Activated CD8-positive, alpha-beta memory T cell treated with anti-CD3 and anti-CD28 coated beads, Interleukin-2, amount 50 U/mL, for 48 hours (primary cell): ENCODE data around the gene GPR68.
"Not testable (repeated sequence)": the region's sequence is repeated elsewhere in the genome, so short reads cannot be mapped to it uniquely, and the experiment has no call there.

Experiments
- DNase-seq: peaks from one replicate; pipeline ENCODE4 v3.0.0-alpha.2; 2020

The GPR68 gene

DNA sequence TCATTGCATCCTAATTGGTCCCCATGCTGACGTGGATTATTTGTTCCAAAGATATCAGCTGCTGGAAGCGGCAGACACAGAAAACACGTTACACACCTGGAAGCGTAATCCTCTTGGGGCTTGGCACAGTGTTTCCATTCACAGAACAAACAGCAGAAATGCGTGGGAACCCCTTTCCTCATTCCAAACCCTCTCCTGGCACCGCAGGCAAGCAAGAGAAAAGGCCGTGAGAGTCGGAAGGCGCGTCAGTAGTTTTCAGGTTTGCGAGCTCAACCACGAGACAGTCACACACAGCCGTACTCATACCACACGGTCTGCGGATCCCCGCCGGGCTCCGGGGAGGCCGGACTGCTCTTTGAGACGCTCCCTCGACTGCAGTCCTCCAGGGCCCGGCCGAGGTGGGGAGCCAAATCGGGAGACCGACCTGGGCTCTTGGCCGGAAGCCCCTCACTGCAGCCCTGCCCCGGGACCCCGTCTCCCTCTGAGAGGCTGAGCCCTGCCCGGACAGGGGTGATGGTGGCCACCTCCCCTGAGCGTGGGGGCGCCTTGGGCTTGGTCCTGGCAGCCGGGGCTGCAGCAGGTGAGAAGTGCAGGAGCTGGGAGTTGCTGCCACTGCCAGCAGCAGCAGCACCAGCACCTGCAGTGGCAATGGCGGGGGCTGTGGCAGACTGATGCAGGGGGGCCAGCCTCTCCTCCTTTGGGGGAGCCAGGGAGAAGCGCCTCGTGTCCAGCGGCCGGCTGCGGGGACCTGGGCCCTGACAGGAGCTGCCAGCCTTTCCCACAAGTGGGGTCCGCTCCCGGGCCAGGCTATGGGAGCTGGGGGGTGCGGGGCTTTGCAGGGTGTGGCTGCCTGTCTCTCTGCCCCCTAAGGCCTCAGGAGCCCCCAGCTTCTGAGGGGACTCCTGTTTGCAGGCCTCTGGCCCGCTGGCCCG is 28.1 kb upstream of the GPR68 start:
- DNase-seq, result no peak

DNA sequence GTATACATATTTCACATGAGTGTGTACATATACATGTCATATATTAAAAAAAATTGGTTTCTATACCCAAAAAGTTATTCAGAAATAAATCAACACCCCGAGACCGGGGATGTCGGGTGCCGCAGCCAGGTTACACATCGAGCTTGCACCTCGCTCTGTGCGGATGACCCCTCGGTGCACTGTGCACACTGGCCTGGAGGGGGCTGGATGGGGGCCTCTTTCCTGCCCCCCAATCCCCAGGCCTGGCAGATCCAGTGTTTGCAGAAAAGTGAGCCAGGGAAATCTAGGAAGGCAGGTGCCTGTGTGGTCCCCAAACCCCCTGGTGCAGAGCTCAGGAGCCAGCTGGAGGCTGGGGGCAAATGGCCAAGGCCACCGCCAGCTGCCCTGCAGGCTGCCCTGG is 27.1 kb upstream of the GPR68 start:
- DNase-seq, result no peak

DNA sequence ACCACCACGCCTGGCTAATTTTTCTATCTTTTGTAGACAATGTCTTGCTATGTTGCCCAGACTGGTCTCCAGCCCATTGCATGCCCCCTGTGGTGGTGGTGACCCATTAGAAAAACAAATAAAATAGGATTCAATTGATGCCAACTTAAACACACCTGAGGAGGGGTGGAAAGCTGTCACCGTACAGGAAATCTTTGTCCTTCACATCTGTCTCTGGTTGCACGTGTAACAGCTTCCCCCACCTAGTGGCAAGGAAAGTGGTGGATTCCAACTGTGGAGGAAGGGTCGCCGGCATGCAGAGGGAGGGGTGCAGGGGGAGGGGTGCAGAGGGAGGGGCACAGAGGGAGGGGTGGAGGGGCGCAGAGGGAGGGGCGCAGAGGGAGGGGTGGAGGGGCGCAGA is 26.1 kb upstream of the GPR68 start:
- DNase-seq, result no peak

DNA sequence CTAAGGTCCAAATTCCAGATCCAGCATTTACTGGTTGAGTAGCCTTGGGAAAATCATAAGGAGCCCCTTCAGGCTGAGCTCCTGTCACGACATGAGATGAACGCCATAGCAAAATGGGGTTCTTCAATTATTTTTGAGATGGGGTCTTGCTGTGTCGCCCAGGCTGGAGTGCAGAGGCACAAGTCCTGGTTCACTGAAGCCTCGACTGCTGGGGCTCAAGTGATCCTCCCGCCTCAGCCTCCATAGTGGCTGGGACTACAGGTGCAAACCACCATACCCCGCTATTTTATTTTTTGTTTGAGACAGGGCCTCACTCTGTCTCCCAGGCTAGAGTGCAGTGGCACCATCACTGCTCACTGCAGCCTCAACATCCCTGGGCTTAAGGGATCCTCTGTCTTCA is 25.7 kb upstream of the GPR68 start:
- DNase-seq, result no peak

DNA sequence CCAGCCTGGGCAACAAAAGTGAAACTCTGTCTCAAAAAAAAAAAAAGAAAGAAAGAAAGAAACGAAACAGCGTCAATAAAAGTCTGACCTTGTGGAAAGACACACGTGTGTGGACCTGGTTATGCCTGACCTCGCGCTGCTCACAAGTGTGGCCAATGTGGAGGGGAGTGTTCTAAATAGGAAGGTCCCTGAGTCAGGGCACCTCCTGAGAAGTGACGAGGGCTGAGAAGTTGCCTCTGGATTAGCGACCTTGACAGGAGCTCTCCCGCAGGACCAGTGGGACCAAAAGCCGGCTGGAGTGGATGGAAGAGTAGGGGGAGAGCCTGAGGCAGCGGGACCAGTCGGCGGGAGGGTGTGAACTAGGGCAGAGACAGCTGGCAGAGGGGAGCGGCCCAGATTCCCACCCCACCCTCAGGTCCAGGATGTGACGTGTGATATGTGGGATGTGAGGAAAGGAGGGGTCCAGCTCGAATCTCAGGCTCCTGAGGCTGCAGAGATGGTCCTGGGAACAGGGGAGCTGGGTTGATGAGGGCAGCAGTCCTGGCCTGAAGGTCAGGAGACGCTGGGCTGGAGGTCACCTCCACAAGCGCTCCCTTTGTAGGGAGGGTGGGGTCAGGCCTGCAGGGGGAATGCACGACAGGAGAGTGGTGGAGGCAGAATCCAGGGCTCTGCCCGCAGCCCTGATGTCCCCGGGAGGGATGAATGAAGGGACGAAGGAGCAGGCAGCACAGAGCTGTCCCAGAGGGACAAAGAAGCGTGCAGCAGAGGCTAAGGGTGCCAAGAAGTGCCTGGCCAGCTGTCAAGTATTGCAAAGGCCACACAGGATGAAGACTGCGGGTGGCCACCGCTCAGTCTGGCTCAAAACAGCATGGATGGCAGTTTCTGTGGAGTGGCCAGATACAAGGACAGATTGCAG is 24.8 kb upstream of the GPR68 start:
- no peak for DNase-seq

DNA sequence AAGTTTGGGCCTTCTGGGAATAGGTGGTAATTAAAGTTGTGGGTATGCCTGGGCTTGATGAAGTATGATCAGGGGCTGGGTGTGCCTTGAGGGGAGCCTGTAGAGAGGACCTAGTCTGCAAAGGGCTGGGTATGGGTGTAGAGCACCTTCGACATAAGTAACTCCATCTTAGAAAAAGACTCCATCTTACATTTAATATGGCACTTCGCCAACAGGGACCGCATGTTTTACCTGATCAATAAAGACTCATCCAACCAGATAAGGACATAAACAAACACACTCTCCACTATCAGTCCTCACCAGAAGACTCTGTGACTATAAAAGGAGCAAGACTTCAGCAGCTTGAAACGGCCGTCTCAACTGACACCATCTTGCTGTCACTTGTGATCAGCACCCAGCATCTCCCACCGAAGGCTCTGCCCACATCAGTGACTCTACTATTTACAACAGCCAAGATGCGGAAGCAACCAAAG is 23.5 kb upstream of the GPR68 start:
- DNase-seq, result no peak

DNA sequence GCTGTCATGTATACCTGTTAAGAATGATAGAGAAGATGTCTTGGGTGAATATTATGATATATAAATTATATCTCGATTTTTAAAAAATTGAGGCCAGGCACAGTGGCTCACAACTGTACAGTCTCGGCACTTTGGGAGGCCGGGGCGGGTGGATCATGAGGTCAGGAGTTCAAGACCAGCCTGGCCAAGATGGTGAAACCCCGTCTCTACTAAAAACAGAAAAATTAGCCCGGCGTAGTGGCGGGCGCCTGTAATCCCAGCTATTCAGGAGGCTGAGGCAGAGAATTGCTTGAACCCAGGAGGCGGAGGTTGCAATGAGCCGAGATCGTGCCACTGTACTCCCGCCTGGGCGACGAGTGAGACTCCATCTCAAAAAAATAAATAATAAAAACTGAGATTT is 21.8 kb upstream of the GPR68 start:
- not testable (repeated sequence) for DNase-seq

DNA sequence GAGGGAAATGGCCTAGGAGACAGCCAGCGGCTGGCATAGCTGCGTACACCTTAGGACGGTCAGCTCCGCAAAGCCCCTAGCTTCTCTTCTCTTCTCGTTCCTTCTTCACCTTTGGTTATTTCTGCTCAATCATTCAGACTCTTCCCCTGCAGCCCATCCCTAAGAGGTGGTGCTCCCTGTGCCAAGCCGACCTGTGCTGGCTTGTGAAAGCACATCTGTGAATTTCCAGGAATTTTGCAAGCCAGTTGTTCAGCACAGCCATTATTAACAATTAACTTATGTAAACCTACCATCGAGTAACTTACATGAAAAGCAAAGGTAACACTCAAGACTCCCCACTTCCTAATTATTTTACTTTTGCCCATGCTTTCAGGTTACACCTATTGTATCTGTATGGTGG is 20.9 kb upstream of the GPR68 start:
- DNase-seq, result no peak

DNA sequence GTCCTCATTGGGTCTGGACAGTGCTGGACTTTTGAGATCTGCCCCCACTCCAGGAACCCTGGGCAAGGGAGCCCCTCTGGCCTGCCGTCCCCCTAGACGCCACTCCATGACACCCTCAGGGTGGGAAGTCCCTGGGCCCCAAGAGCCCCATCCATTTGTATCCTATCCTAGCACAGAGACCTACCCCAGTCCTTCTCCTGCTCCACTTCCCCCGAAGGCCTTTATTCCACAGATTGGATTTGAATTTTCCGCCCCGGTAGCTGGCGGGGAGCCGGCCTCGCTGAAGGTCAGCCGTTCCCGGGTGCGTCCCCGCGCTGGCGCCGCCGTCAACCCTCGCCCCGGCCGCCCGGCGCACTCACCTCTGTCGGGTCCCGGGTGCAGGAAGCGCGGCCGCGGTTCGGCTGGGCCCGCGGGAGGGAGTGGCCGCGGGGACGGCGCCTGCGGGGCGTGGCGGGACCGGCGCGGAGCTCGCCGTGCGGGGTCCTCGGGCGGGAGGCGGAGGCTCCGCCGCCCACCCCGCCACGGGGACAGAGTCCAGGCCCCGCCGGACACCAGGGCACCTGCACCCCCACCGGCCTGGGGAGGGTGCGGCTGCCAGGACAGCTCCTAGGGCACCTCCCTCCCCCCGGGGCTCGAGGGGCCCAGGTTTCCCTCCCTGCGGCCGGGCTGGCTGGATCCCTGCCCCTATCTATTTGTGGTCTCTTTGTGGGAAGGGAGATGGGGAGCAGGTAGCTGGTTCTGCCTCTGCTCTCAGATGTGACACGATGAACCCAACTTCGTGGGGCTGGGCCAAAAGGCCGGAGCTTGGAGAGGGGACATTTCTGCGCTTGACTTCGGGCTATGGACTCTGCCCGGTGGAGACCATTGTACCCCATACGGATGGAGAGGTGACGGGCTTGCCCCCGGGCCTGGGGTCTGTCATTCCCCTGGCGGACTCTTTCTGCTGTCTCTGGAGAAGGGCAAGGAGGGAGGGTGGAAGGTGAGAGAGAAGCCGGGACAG is 19.9 kb upstream of the GPR68 start:
- DNase-seq, result peak; percentile 67

DNA sequence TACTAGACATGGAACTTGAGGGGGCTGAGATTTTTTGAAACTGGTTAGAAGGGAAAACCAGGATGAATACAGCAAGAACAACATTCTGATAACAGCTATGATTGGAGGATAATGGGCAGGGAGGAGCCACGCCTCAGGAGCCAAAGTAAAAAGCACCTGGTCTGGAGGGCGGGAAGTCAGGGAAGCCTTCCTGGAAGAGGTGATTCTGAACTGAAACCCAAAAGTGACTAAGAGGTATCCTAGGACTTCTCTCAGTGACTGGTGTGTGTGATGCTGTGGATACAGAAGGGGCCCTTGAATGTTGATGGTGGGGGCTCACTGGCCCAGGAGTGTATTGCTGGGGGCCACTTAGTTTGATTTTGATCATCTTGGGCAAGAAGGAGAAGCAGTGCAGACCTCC is 18.8 kb upstream of the GPR68 start:
- no peak for DNase-seq

DNA sequence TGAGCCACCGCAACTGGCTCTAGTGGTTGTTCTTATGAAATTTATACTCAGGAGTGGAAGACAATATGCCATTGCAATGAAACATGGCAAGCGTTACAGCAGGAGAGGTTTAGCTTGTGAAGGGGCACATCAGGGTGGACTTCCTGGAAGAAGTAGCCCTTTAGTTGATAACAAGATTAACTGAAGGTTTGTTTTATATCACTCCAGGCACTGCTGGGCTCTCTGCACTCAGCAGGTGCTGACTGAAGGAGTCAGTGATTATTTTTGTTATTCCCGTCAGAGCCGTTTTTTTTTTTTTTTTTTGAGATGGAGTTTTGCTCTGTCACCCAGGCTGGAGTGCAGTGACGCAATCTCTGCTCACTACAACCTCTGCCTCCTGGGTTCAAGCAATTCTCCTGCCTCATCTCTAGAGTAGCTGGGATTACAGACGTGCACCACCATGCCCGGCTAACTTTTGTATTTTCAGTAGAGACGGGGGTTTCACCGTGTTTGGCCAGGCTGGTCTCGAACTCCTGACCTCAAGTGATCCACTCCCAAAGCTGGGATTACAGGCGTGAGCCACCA is 17.6 kb upstream of the GPR68 start:
- no peak for DNase-seq

DNA sequence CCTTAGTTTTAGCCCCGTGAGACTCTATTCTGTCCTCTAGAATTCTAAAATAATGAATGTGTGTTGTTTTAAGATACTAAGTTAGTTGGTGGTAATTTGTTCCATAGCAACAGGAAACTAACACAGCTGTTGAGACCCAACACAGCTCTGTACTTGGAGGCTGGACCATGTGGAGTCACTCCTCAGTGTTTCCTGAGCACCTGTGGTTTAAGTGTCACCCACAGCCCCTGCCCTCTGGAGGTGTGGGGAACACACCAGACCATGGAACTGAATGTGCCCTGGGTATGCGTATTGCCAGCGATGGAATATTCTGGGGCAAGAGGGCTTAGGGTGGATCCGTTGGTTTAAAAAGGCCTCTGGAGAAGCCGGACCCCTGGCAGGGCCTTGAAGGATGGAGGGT is 16.6 kb upstream of the GPR68 start:
- no peak for DNase-seq

DNA sequence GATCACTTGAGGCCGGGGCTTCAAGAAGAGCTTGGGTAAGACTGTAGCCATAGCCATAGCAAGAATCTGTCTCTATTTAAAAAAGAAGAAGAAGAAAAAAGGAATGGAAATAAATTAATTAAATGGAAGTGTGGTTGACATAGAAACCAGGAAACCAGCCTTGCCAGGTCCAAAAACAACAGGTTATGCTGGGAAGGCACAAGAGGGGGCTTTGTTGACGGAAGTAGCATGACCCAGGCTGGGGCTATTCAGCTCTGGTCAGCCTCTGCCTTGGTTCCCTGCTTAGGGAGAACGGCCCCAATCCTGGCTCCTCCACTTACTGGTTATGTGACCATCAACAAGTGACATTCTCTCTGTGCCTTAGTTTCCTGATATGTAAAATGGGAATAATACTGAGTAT is 14.4 kb upstream of the GPR68 start:
- DNase-seq, result no peak

DNA sequence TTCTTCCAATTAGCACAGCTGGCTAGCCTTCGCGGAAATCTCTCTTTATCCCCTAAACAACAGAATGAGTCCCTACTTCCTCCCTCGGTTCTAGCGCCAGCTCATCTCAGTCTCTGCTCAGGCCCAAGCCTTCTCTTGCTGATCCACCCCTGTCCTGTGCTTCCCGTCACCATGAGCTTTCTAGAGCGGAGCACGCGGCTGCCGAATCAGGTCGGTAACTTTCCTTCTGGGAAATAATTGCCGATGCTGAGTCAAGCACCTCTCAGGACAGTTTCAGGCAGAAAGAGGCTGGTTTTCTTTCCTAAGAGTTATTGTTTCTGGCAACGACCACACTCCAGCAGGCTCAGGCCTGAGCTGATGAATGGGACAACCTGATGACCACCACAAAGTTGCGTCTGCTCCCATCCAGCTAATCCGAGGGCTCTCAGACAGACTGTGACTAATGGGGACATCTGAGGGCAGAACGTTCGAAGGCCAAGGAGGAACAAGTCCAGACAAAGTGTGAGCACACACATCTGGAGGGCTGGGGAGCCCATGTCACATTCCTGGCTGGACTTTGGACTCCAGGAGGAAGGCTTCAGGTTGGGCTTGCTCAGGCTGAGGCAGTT is 13.6 kb upstream of the GPR68 start:
- DNase-seq, result no peak

DNA sequence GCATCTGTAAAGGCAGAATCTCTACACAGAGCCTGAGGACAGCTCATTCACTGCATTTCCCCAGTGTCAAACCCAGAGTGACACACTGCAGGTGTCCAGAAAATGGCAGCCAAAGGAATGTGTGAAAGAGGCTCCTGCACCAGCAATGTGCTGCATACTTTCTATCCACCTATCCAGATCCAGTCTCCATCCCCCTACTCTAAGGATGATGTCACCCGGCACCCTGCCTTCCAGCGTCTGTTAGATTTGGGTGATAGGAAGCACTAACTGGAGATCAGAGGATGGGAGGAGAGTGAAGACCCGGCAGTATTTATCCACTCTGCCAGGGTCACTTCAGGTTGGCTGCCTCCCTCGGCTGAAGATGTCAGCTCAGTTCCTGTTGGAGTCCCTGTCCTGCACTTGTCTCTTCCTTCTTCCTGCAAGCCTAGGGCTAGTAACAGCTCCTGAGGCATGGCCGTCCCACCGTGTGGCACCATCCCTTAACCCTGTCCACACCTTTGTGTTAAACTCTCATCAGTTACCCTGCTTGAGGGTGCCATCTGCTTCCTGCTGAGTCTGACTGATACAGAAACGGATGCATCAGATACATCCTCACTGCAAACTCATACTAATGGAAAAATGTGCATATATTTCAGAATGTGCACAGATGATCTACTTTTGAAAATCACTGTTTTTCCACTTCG is 13.0 kb upstream of the GPR68 start:
- DNase-seq, result no peak

DNA sequence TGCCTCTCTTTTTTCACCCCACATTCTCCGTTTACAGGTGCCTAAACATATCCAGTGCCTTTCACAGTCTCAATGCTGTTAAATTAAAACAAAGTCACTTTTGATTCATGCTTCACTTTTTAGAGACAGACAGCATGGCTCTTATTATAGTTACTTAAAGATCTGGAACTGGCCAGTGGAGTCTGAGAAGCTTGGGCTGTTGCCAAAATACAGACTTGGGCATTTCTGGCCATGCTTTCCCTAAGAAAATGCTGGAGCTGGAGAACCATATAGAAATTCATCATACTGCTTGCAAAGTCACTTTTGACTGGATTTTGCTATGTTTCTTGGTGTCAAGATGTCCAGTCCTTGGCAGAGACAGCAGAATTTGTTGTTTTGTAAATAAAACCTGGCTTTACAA is 12.2 kb upstream of the GPR68 start:
- no peak for DNase-seq

DNA sequence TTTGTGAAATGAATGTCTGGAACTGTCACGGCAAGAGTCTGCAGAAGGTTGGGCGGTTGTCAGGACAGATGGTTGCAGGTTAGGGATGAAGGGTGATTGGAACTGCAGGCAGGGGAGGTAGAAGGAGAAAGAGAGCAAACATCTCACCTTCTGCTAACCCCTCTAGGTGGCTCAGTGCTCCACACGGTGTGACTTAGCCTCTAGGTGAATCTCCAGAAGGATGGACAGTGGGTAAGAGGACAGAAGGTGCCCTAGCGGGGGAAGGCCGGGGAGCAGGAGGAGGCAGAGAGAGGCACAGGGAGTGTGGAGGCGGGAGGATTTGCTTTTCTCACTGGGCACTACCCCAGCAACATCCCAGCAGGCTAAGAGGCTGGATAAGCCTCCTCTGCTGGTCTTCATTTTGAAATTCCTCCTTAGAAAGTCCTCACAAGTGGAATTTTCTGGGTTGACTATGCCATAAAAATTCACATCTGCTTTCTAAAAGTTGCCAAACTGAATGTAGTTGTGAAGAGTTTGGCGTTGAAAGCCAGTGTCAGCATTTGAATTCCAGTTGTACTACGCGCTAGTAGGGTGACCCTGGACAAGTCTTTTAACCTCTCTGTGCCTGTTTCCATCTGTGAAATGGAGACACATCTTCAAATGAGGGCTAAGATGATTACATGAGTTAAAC is 10.7 kb upstream of the GPR68 start:
- DNase-seq, result no peak

DNA sequence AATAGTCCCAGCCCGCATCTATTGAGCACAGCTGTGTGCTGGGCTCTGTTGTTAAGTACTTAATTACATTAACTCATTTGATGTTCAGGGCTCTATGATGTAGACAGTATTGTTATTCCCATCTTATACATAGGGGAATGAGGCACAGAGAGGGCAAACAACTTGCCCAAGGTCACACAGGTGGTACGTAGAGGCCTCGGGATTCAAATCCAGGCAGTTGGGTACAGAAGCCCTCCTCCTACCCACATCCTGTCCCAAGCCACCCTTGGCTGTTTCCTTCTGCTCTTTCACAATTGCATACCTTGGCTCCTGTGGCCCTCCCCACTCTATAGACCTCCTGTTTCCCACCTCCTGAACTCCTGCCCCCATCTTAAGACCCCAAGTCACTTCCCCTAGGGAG is 10.0 kb upstream of the GPR68 start:
- DNase-seq, result no peak

DNA sequence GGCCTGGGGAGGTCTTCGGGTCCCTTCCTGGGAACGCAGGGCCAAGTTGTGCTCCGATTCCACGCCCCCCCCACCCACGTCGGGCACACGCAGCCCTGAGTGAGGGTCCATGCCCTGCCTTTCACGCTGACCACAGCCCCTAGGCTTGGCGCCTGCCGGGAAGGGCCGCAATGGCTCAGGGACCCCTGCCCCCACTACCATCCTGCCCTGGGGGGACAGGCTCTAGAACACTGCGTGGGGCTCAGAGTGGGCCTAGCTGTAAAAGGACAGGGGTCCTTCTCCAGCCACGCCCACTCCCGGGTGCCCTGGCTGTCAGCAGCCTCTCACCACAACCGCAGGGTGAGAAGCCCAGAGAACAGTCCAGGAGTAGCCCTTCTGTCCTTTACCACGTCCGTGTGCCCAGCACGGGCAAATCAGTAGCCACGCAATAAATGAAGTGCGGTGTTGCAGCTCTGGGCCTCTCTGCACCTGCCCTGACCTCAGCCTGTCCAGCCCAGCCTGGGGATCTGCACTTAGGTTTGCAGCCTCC is 9.4 kb upstream of the GPR68 start:
- DNase-seq, result no peak
